Trophoblast cell (in vitro differentiated cells and primary cell): ENCODE data around the gene COA1.
"Not testable (repeated sequence)": the region's sequence is repeated elsewhere in the genome, so short reads cannot be mapped to it uniquely, and the experiment has no call there.

Experiments
- DNase-seq, 2 donors: peaks; one replicate each; pipeline ENCODE4 v3.0.0-alpha.2; 2016
- H2AFZ ChIP-seq: 2 replicates; pipeline ENCODE4 v1.6.1; 2013; ENCODE audit warnings: low read length, moderate library complexity, mild to moderate bottlenecking; ENCODE audit not compliant: insufficient read depth, poor library complexity
- H2AK5ac ChIP-seq: 2 replicates; pipeline ENCODE4 v1.6.1; 2013; ENCODE audit warnings: mild to moderate bottlenecking, low read length
- H2BK120ac ChIP-seq: 2 replicates; pipeline ENCODE4 v1.6.1; 2013; ENCODE audit warnings: low read length, mild to moderate bottlenecking, moderate library complexity; ENCODE audit not compliant: insufficient read depth, poor library complexity
- H2BK12ac ChIP-seq: 2 replicates; pipeline ENCODE4 v1.6.1; 2013; ENCODE audit warnings: mild to moderate bottlenecking, low read length, moderate library complexity
- H2BK5ac ChIP-seq: 2 replicates; pipeline ENCODE4 v1.6.1; 2013; ENCODE audit warnings: low read length, low read depth, moderate library complexity, mild to moderate bottlenecking; ENCODE audit not compliant: poor library complexity
- H3K14ac ChIP-seq: 2 replicates; pipeline ENCODE4 v1.6.1; 2013; ENCODE audit warnings: mild to moderate bottlenecking, low read length
- H3K18ac ChIP-seq: 2 replicates; pipeline ENCODE4 v1.6.1; 2013; ENCODE audit warnings: mild to moderate bottlenecking, low read length
- H3K23ac ChIP-seq: 2 replicates; pipeline ENCODE4 v1.6.1; 2013; ENCODE audit warnings: low read length
- H3K27ac ChIP-seq: 2 replicates; pipeline ENCODE4 v1.5.1; 2013; ENCODE audit warnings: low read depth, mild to moderate bottlenecking, inconsistent platforms, low read length, moderate library complexity
- H3K27me3 ChIP-seq: 2 replicates; pipeline ENCODE4 v1.6.1; 2013; ENCODE audit warnings: inconsistent platforms, mild to moderate bottlenecking, low read length, moderate library complexity; ENCODE audit not compliant: insufficient read depth
- H3K36me3 ChIP-seq, 2 experiments: 1 replicate in 1 of 2; 2 replicates in 1 of 2; pipeline ENCODE4 v1.6.1; 2013; ENCODE audit warnings: low read length in 2 of 2, mild to moderate bottlenecking in 2 of 2, moderate library complexity in 1 of 2; ENCODE audit not compliant: insufficient read depth in 2 of 2, control insufficient read depth in 1 of 2
- H3K4ac ChIP-seq: 2 replicates; pipeline ENCODE4 v1.6.1; 2013; ENCODE audit warnings: low read depth, mild to moderate bottlenecking, low read length, moderate library complexity
- H3K4me1 ChIP-seq, 2 experiments: 1 replicate in 1 of 2; 2 replicates in 1 of 2; pipeline ENCODE4 v1.6.1; 2013; ENCODE audit warnings: low read length in 2 of 2, mild to moderate bottlenecking in 2 of 2, moderate library complexity in 1 of 2; ENCODE audit not compliant: insufficient read depth in 2 of 2, control insufficient read depth in 1 of 2
- H3K4me2 ChIP-seq: 2 replicates; pipeline ENCODE4 v1.6.1; 2013; ENCODE audit warnings: inconsistent platforms, mild to moderate bottlenecking, low read length, moderate library complexity
- H3K4me3 ChIP-seq: 2 replicates; pipeline ENCODE4 v1.5.1; 2013; ENCODE audit warnings: mild to moderate bottlenecking, low read depth, low read length, inconsistent platforms
- H3K79me1 ChIP-seq: one replicate; pipeline ENCODE4 v1.6.1; 2013; ENCODE audit warnings: low read length
- H3K79me2 ChIP-seq: 2 replicates; pipeline ENCODE4 v1.6.1; 2013; ENCODE audit warnings: low read length, mild to moderate bottlenecking; ENCODE audit not compliant: control insufficient read depth, insufficient read depth, poor library complexity
- H3K9ac ChIP-seq: 2 replicates; pipeline ENCODE4 v1.6.1; 2013; ENCODE audit warnings: mild to moderate bottlenecking, low read length
- H3K9me3 ChIP-seq: 2 replicates; pipeline ENCODE4 v1.6.1; 2013; ENCODE audit warnings: low read depth, mild to moderate bottlenecking, control low read depth, inconsistent platforms, low read length; ENCODE audit not compliant: insufficient read depth
- H4K12ac ChIP-seq: 2 replicates; pipeline ENCODE4 v1.6.1; 2013; ENCODE audit warnings: low read depth, mild to moderate bottlenecking, low read length, moderate library complexity
- H4K8ac ChIP-seq: 2 replicates; pipeline ENCODE4 v1.6.1; 2013; ENCODE audit warnings: low read depth, mild to moderate bottlenecking, low read length, moderate library complexity
- H4K91ac ChIP-seq: one replicate; pipeline ENCODE4 v1.6.1; 2013; ENCODE audit warnings: low read depth, mild to moderate bottlenecking, low read length, moderate library complexity
- WGBS: extraction: QIAGEN DNeasy Blood & Tissue Kit; methylation state at CpG from one replicate; pipeline ENCODE4 v1.1.7; 2013; ENCODE audit warnings: missing lambda C conversion rate; ENCODE audit not compliant: insufficient read length, insufficient coverage; ENCODE audit errors: extremely low coverage; 5-methylcytosine and 5-hydroxymethylcytosine counted together

Gene COA1

DNA sequence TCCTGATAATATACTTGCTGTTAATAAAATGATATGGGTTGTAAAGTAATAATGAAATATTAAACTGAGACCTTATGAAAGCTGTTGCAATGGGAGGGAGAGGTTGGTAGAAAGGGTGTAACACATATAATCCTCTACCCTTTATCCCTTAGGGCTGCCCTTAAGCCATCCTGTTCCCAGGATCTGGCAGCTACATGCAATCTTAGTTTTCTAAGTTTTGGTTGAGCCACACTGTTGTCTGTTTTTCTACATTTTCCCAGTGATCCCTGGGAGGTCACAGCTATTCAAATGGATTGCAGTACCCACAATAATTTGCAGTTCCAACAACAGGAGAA, 6.3 kb downstream of the COA1 start:
- no peaks in the 10 kb centered on the region for H3K79me1 ChIP-seq
- no peak overlapping the region for H2BK12ac ChIP-seq
- no peaks in the 10 kb centered on the region for H3K4me1 ChIP-seq
- no peaks in the 10 kb centered on the region for H3K27me3 ChIP-seq
- no peak for DNase-seq
- no peak overlapping the region for H4K91ac ChIP-seq
- H3K23ac ChIP-seq: no peak overlapping the region
- H4K12ac ChIP-seq: no peak overlapping the region
- no peak overlapping the region for H2BK5ac ChIP-seq
- H3K18ac ChIP-seq: no peak overlapping the region
- H3K14ac ChIP-seq: no peak overlapping the region
- H3K36me3 ChIP-seq: peaks cover 0 to 3% of the 10 kb centered on the region in 2 experiments
- no peak overlapping the region for H3K27ac ChIP-seq
- no peak overlapping the region for H4K8ac ChIP-seq
- H2AFZ ChIP-seq: no peak overlapping the region
- no peaks in the 10 kb centered on the region for H3K9me3 ChIP-seq
- H3K4me3 ChIP-seq: no peak overlapping the region
- peaks cover 3% of the 10 kb centered on the region for H3K79me2 ChIP-seq
- no peak overlapping the region for H3K9ac ChIP-seq
- H2BK120ac ChIP-seq: no peak overlapping the region
- no peak overlapping the region for H2AK5ac ChIP-seq
- no peak overlapping the region for H3K4me2 ChIP-seq
- no peak overlapping the region for H3K4ac ChIP-seq

DNA sequence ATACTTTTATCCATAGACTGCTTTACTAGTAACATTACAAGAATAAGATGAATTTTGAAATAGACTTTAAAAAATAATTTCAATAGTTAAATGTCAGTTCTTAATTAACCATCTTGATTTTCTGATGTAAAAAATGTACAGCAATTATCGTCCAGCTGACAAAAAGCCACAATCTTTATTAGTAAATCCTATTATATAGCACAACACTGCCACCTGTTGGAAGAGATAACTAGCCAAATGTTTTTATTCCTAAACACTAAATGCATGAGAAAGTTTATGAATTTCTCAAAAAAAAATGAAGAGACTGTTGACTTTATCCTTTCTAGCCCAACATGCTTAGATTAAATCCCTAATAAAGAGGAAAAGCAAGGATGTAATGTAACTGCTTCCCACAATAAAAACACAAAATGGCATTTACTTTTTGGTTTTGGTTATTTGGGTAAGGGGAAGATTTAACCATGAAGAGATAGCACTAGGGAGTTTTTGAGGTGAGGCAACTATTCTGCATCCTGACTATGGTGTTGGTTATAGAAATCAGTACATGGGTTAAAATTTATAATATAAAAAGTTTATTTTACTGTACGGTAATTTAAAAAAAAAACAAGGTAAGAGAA, 8.0 kb downstream of the COA1 start:
- Histone ChIP-seq H3K18ac (no peak overlapping the region), H4K12ac (no peak overlapping the region), H4K8ac (no peak overlapping the region), H3K23ac (no peak overlapping the region), H3K36me3 (peaks cover 0 to 3% of the 10 kb centered on the region in 2 experiments), H3K27ac (no peak overlapping the region), H2BK120ac (no peak overlapping the region), H3K14ac (no peak overlapping the region), H3K4ac (no peak overlapping the region), H3K9ac (no peak overlapping the region), H2BK5ac (no peak overlapping the region), H3K79me2 (peaks cover 3% of the 10 kb centered on the region), H3K79me1 (no peaks in the 10 kb centered on the region), H3K9me3 (peaks cover 4% of the 10 kb centered on the region), H2AFZ (no peak overlapping the region), H4K91ac (no peak overlapping the region), H3K4me1 (no peaks in the 10 kb centered on the region), H3K27me3 (no peaks in the 10 kb centered on the region), H2AK5ac (no peak overlapping the region), H3K4me2 (no peak overlapping the region), H2BK12ac (no peak overlapping the region), H3K4me3 (no peak overlapping the region)
- DNase-seq: peak in 1 of 2 donors; percentile 83
- no CpG with 5 or more reads among the region's 2 CpGs for WGBS

DNA sequence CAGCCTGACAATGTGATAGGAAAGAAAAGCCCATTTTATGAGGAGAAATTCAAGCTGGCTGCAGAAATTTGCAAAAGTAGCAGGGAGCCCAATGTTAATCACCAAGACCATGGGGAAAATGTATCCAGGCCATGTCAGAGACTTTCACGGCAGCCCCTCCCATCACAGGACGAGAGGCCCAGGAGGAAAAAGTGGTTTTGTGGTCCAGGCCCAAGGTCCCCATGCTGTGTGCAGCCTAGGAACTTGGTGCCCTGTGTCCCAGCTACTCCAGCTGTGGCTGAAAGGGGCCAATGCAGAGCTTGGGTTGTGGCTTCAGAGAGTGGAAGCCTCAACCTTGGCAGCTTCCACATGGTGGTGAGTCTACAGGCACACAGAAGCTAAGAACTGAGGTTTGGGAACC, 12.7 kb downstream of the COA1 start:
- Histone ChIP-seq H2BK12ac (no peak overlapping the region), H4K8ac (no peak overlapping the region), H3K79me1 (no peaks in the 10 kb centered on the region), H3K36me3 (no peaks in the 10 kb centered on the region), H3K79me2 (no peaks in the 10 kb centered on the region), H3K4me3 (no peak overlapping the region), H3K23ac (no peak overlapping the region), H2AFZ (no peak overlapping the region), H3K4me2 (no peak overlapping the region), H3K4me1 (no peaks in the 10 kb centered on the region), H3K18ac (no peak overlapping the region), H3K9ac (no peak overlapping the region), H2BK5ac (no peak overlapping the region), H3K27ac (no peak overlapping the region), H2AK5ac (no peak overlapping the region), H4K12ac (no peak overlapping the region), H2BK120ac (no peak overlapping the region), H3K9me3 (peaks cover 4% of the 10 kb centered on the region), H3K27me3 (no peaks in the 10 kb centered on the region), H4K91ac (no peak overlapping the region), H3K14ac (no peak overlapping the region), H3K4ac (no peak overlapping the region)
- WGBS: no CpG with 5 or more reads among the region's 2 CpGs
- no peak for DNase-seq

DNA sequence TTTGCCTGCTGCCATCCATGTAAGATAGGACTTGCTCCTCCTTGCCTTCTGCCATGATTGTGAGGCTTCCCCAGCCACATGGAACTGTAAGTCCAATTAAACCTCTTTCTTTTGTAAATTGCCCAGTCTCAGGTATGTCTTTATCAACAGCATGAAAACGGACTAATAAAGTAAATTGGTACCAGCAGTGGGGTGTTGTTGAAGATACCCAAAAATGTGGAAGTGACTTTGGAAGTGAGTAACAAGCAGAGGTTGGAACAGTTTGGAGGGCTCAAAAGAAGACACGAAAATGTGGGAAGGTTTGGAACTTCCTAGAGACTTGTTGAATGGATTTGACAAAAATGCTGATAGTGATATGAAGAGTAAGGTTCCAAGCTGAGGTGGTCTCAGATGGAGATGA, 13.4 kb downstream of the COA1 start:
- WGBS: no CpG with 5 or more reads among the region's 2 CpGs
- not testable (repeated sequence) for H2BK120ac ChIP-seq, H3K4me1 ChIP-seq

More for the DNA sequence above, 13.4 kb downstream of the COA1 start:
- not testable (repeated sequence) for H3K4me3 ChIP-seq, H3K27ac ChIP-seq, H3K4ac ChIP-seq, H2AK5ac ChIP-seq, H3K79me1 ChIP-seq, H3K79me2 ChIP-seq, H3K36me3 ChIP-seq, H2AFZ ChIP-seq, H3K4me2 ChIP-seq, H3K9me3 ChIP-seq, H2BK5ac ChIP-seq, H3K23ac ChIP-seq, H2BK12ac ChIP-seq, H3K27me3 ChIP-seq, DNase-seq, H3K18ac ChIP-seq, H4K12ac ChIP-seq, H4K91ac ChIP-seq, H4K8ac ChIP-seq, H3K9ac ChIP-seq, H3K14ac ChIP-seq
